ENCODE measurements around the gene NPHP1.
"Not testable (repeated sequence)": the region's sequence is repeated elsewhere in the genome, so short reads cannot be mapped to it uniquely, and the experiment has no call there.

The NPHP1 gene

DNA sequence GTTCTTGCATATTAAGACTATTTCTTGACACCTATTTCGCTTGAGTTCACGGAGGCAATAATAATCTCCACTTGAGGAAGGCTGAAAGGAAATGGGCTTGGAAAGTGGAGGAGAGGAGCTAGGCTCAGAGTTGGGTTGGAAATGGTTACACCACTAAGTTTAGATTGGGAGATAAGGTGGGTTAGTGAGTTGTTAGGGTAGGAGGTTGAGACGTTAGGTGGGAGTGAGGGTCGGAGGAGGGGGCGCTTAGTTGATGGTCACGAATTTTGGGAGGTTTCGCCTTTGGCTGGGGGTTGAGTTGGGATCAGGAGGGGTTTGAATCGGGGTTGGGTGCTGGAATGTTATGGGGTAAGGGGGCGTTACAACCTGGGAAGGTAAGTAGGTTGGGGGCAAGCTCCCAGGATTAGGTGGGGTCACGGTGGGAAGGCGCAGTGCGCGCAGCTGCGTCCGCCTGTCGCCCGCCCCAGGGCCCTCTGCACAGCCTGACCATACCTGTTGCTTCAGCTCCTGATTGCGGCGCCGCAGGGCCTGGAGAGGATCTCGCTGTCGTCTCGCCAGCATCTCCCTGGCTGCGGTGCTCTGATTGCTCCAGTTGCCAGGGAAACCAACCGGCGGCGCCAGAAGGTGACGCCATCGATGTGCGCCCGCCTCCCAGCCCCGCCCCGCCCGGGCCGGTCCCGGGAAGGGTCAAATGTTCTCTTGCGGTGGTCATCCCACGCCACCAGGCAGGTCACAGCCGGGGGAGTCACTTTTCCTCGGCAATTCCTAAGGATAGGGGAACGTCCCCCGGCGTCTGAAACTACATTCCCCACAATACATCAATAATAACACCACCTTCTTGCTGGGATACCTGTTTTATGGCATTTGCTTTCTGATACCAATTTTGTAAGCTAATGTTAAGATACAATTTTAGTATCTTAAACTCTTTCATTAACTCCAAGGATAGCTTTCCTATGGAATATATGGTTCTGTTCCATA, at the start of gene NPHP1:
Gene NPHP1, minus strand, starts transcription at position 606 of the 978 bp plus-strand sequence. Its CDS starts 45 bp downstream, at position 561.
- peak; percentile 81 for DNase-seq

GRCh38 chr2:110248081-110248795, 43.4 kb upstream of the NPHP1 start:
- not testable (repeated sequence) for DNase-seq

DNA sequence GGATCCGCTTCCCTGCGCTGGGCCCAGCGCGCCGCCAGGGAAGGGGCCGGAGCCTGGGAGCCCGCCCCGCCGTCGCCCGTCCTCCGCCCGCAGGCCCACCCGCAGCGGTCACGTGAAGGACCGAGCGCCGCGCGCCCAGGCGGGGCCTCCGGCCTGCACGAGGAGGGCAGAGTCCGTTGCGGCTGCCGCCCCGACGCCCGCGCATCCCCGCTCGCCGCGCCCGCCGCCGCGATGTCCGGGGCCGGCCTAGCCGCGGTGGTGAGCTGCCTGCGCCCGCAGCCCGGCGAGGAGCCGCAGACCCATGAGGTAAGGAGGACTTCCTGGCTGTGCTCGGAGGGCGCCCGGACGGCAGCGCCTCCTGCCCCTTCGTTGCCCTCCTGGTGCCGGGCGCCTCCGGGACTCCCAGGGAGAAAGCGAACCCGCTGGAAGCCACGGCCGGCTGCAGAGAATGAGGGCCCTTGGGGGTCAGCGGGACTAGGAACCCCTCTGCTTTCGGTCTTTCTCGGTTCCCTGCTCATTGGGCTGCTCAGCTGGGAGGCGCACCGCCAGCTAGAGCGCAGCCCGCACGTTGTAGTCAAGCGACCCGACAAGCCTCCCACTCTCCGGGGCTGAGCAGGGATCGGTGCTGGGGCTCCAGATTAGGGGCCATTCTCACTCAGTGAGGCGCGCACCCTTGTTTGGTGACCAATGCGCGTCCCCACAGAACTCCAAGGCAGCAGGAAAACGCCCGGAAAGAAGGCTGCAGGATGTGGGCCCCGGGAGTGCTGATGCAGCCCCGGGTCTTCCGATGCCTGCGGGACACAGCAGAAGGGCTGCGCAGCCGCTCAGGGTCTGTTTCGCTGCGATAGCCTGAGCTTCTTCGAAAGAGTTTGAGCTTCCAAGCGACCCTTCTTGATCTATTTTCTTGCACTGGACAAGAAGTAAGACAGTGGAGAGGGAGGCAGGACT, 40.9 kb upstream of the NPHP1 start:
- DNase-seq, result not testable (repeated sequence)

DNA sequence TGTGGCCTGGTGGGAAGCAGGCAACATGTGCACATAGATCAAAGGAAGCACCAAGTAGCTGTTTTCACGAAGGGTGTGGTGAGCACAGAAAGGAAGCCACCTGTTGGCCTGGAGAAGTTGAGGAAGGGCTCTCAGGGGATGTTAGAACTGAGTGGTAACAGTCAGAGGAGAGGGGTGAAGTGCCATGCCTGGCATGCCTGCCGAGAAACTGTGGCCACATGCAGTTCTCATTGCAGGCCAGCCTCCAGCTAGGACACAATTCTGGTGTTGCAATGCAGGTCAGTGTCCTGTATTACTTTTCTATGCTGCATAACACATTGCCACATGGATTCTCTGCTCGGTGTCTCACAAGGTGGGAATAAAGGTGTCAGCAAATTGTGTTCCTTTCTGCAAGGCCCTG, 38.5 kb upstream of the NPHP1 start:
- not testable (repeated sequence) for DNase-seq

DNA sequence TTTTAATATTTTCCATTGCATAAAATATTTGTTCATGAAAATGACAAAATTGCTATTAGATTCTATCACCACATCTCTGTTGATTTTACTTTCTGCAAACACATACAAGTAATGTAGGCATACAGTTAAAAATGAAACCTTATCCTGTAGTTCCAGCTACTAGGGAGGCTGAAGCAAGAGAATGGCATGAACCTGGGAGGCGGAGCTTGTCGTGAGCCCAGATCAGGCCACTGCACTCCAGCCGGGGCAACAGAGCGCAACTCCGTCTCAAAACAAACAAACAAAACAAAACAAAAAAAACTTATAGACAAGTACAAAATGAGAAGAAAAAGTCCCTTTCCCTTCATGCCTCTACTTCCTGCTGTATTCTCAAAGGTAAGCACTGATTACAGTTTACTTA, 29.7 kb upstream of the NPHP1 start:
- DNase-seq, result not testable (repeated sequence)

GRCh38 chr2:110229886-110230285, 25.1 kb upstream of the NPHP1 start:
- DNase-seq, result not testable (repeated sequence)

- not testable (repeated sequence) for DNase-seq
These were observed 17.8 kb upstream of the NPHP1 start for GRCh38 chr2:110222626-110223025.

- no peak for DNase-seq
These were observed 17.1 kb upstream of the NPHP1 start for GRCh38 chr2:110221938-110222337.

- no peak for DNase-seq
These were observed 15.4 kb upstream of the NPHP1 start for GRCh38 chr2:110220190-110220564.

GRCh38 chr2:110219496-110220189, 14.8 kb upstream of the NPHP1 start:
- no peak for DNase-seq

GRCh38 chr2:110218889-110219288, 14.1 kb upstream of the NPHP1 start:
- DNase-seq, result not testable (repeated sequence)

DNA sequence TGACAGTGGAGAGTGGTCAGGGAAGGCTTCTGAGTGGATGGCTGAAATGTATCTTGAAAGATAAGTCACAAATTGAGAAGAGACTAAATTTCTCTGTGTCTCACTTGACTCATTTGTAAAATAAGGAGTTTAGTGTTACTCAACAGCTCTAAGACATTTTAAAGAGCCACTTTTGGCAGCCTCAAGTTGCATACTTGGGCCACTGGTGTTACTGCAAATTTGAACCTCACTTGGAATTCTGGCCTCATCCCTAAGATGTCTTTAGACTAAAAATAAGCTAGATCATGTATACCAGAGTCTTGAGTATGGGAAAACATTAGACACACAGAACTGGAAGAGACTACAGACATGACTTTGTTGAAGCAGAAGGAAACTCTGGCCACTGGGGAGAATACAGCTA, 12.0 kb upstream of the NPHP1 start:
- DNase-seq, result no peak

GRCh38 chr2:110216199-110216598, 11.4 kb upstream of the NPHP1 start:
- no peak for DNase-seq

DNA sequence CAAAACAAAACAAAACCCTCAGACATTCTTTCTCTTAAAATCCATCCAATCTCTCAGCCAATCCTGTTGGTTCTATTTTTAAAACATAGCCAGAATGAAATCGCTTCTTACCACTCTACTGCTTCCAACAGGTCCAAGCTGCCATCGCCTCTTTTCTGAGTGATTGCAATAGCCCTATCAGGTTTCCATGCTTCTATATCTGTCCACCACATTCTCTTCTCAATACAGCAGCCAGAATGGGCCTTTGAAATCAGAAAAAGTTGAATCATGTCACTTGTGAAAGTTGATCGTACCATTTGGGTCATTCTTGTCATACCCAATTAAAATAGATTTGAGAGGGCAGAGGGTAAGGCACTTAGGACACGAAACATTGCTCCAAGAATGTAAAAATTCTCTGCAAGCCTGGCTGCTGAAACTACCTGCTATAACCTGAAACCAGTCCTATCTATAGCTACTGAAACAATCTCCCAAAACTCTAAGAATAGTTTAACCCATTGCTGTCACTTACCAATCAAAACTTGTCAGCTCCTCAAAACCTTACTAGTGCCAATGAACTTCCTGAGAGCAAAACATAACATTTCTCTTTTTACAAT, 10.8 kb upstream of the NPHP1 start:
- no peak for DNase-seq

GRCh38 chr2:110215091-110215490, 10.3 kb upstream of the NPHP1 start:
- no peak for DNase-seq

DNA sequence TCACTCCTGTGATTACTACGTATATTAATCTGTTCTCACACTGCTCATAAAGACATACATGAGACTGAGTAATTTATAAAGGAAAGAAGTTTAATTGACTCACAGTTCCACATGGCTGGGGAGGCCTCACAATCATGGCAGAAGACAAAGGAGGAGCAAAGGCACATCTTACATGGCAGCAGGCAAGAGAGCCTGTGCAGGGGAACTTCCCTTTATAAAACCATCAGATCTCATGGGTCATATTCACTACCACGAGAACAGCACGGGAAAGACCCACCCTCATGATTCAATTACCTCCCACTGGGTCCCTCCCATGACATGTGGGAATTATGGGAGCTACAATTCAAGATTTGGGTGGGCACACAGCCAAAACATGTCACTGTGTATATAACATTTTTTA, 8.7 kb upstream of the NPHP1 start:
- DNase-seq, result not testable (repeated sequence)

- peak; percentile 67 for DNase-seq
These were observed 7.4 kb upstream of the NPHP1 start, which contains the start of gene MTLN for GRCh38 chr2:110211938-110212858. Gene MTLN, minus strand, starts transcription at chr2:110212547. Its CDS starts 22 bp downstream, at chr2:110212525.

GRCh38 chr2:110205660-110206455, 1.0 kb upstream of the NPHP1 start:
- no peak for DNase-seq

GRCh38 chr2:110198016-110198415, 6.8 kb downstream of the NPHP1 start:
- DNase-seq, result no peak

All from activated CD4-positive, alpha-beta T cell treated with anti-CD3 and anti-CD28 coated beads, Interleukin-2, amount 50 U/mL, for 1 hour (primary cell).